SH-SY5Y (cell line): ENCODE data around the gene ARMC9.

Source experiments
- GATA2 ChIP-seq: IDR thresholded peaks from 2 replicates; pipeline ENCODE4 v1.6.1; 2011; ENCODE audit warnings: mild to moderate bottlenecking, low read depth, low read length
- GATA3 ChIP-seq: IDR thresholded peaks from 2 replicates; pipeline ENCODE4 v1.6.1; 2011; ENCODE audit warnings: low read depth, mild to moderate bottlenecking, low read length, moderate library complexity

GRCh38 chr2:231359441-231359840 lies 161.0 kb downstream of the ARMC9 start:
- TF ChIP-seq GATA2 (no peak), GATA3 (no peak)
